GM20431 (cell line): Measurements from ENCODE around the gene CFAP73.
"Not testable (repeated sequence)": the region's sequence is repeated elsewhere in the genome, so short reads cannot be mapped to it uniquely, and the experiment has no call there.

ENCODE experiments used
- in situ Hi-C: fragments of 300-500 bp; cut with MseI, MboI; formaldehyde crosslinking; loops from one replicate; pipeline ENCODE4 v1.15.0; 2020; ENCODE audit warnings: low sequenced_read_pairs; ENCODE audit not compliant: unreplicated experiment

The CFAP73 gene

DNA sequence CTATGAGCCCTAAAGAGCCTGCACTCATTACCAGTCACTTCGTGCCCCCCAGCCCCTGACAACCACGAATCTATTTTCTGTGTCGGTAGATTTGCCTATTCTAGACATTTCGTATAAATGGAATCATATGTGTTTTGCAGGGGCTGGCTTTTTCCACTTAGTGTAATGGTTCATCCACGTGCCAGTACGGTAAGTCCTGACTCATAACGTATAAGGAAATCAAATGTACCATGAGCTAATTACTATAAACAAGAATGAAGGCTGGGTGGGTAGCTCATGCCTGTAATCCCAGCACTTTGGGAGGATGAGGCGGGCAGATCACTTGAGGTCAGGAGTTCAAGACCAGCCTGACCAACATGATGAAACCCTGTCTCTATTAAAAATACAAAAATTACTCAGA, 31.8 kb upstream of the CFAP73 start:
- in situ Hi-C loops: not testable (repeated sequence)

GRCh38 chr12:113118142-113118541, 31.4 kb upstream of the CFAP73 start:
- in situ Hi-C loops: no loop called here

DNA sequence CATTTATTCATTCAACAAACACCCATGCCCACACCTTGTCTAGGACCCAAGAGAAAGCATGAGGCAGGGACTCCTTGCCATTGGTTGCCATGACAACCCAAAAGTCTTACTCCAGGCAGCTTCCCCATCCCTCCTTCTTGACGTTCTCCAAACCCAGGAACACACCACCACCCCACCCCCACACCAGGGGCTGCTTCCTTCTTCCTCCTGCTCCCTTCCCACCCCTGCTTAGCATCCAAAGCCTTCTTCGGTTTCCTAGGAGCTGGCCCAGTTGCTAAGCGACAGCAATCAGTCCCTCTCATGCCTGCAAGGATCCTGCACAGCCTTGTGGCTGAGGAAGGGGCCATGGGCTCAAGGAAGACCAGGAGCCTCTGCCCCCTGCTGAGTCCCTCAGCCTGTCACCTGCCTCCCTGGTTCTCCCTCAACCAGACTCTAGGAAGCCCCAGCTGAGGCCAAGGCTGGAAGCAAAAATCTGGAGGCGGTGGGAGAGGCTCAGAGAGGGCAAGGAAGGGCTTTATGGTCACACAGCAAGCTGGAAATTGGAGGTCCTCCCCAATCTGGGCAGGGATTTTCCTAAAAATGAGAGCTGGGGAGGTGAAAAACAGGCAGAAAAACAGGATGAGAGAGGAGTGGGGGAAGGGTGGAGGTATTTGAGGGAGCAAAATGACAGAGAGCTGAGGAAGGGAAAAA, 29.4 kb upstream of the CFAP73 start:
- in situ Hi-C loops: no loop called here

GRCh38 chr12:113120670-113121370, 28.7 kb upstream of the CFAP73 start:
- in situ Hi-C loops: no loop called here

GRCh38 chr12:113127791-113128199, 21.7 kb upstream of the CFAP73 start:
- in situ Hi-C loops: no loop called here

DNA sequence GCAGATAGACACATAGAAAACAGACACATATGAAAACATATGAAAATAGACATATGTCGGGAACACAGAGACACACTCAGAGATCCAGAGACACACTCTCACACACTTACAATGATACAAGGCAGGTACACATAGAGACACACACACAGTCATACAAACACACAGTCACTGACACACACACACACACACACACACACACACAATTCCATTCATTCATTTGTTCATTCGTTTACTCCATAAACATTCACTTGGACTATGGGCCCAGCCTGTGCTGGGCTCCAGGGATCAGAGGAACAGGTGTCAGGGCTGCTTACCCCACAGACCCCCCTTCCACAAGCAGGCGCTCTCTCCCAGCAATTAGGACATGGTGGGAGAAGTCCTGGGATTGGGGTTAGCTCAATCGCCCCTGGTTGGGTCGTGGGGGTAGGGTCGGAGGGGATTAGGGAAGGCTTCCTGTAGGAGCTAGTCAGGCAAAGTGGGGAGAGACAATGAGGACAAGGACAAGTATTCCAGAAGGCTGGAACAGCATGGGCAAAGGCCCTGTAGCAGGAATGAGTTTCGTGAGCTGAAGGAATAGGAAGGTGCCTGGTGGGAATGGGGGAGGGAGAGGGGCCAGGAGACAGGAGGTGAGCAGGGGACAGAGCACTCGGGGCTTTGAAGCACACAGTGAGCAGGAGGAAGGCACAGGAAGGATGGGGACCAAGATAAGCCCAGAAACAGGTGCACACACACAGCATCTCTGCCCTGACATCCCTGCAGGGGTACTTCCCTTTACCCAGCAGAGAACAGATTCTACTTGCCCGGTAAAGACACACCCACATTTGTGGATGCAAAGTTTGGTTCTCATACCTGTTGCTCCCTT, 20.5 kb upstream of the CFAP73 start:
- in situ Hi-C loops: no loop called here

- in situ Hi-C loops: no loop called here
Measured at GRCh38 chr12:113129664-113130456, 19.7 kb upstream of the CFAP73 start.

DNA sequence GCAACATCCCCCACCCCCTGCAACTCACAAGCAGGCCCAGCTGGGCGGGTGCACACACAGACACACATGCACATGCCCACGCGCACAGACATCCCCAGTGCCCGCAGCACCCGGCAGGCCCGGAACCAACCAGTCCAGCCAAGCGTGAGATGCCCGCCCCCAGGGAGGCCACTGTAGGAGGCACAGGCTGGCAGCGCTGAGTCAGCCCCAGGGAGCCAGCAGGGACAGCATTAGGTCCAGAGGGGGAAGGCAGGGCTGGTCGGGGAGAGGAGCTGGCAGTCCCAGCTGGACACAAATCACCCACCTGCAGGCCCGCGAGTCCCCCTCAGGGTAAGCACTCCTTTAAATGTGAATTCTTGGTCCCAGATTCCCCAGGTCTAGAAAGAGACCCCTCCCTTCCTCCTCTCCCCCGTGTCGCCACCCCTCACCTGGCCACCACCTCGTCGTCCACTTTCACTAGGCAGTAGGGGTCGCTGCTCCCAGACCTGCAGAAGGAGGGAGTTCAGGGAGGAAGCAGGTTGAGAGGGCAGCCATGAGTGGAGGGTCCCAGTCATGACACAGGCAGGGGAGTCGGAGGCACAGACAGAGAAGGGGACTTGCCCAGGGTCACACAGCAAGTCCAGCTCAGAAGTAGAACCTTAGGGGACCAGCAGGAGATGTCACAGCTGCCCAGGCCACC, 18.9 kb upstream of the CFAP73 start:
- in situ Hi-C loops: no loop called here

DNA sequence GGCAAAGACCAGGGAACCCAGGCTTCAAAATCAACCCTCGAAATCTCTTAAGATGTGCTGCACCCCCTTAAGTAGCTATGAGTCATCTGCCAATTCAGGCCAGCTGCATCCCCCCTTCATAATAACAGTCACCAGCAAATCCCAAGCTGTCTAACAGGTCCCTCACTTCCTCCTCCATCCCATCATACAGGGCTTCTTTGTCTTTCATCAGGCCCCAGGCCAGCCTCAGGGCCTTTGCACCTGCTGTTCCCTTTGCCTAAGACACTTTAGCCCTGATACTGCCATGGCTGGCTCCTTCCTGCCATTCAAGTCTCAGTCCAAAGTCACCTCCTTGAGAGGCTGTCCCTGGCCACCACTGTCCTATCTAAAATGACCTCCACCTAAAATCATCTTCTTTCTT, 18.0 kb upstream of the CFAP73 start:
- in situ Hi-C loops: no loop called here

DNA sequence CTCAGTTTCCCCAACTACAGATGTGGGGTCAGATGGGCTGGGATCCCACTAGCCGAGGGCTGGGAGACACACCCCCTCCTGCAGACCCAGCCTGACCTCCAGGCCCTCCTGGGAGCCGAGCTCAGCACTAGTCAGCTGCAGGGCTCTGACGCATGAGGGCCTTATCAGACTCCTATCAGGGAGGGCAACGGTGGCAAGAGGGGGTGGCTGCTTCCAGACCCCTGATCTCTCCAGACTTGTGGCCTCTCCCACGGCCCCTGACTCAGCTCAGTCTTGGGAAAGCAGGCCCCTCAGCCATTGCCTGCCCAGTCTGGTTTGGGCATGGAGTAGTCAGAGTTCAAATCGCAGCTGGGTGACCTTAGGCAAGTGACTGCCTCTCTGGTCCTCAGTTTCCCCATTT, 16.5 kb upstream of the CFAP73 start:
- in situ Hi-C loops: no loop called here

- in situ Hi-C loops: no loop called here
Measured at GRCh38 chr12:113133666-113134065, 15.9 kb upstream of the CFAP73 start.

GRCh38 chr12:113134071-113134470, 15.5 kb upstream of the CFAP73 start:
- in situ Hi-C loops: no loop called here

- in situ Hi-C loops: no loop called here
Measured at GRCh38 chr12:113134521-113134951, 15.0 kb upstream of the CFAP73 start.

DNA sequence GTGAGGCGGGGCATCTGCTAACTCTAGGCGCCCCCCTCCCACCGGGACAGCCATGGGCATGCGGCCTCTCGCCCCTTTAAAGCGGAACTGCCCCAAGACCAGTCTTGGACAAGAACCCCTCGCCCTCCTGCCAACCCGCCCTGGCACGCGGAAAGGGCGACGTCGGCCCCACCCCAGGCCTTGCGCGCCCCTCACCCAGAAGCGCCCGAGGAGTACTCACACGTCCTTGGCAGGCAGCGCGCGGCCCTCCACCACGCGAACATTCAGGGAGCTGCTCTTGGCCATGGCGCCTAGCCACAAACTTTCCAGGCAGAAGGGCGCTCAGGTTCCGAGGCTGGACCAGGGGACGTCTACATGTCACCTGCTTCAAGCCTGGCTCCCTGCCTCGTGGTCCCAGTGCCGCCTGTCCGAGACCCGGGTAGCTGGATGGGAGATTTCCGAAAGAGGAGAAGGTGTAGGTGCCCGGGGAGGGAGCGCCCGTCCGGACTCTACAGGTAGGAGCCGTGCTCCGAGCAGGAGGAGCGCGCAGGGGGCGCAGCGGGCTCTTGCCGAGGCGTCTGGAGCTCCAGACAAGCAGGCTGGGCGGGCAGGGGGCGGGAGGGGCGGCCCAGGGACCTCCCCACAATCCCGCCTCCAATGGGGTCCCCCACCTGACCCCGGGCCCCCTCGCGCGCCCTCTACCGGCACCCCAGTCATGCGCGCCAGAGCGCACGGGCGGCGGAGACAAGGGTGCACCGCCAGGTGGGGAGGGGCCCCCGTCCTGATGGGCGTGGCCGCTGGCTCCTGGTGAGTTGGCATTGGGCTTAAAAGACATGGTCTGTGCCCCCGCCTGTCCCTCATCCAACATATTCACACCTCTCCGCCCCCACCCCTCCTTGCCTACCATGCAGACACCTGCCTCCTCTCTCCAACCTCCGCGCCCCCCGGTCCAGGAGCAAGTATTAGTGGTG, 14.1 kb upstream of the CFAP73 start, which contains the start of gene RASAL1:
TSS of gene RASAL1 (minus strand) at position 584 of the 950 bp plus-strand sequence. CDS start at position 285, 299 bp downstream.
- in situ Hi-C loops: no loop called here

- in situ Hi-C loops: no loop called here
Measured at GRCh38 chr12:113136128-113136989, 13.2 kb upstream of the CFAP73 start.

DNA sequence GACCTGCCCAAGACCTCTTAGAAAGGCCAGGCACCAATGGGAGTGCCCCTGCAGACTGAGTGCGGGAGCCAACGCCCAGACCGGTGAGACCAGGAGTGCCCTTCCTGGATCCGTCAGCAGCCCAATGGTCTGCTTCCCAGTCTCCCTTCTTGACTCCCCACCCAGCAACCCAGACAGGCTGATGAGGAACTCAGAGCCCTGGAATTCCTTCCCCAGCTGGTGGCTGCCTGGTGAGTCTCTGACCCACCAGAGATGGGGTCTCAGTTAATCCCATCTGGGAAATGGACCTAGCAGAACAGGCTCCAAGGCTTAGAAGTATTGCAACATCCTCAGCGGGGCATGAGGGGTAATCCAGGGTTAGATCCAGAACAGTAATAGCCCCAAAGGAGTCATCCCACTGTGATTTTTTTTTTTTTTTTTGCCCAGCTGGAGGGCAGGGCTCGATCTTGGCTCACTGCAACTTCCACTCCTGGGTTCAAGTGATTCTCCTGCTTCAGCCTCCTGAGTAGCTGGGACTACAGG, 12.5 kb upstream of the CFAP73 start:
- in situ Hi-C loops: no loop called here
